ENCODE measurements around the gene APMAP.
"Not testable (repeated sequence)": the region's sequence is repeated elsewhere in the genome, so short reads cannot be mapped to it uniquely, and the experiment has no call there.

The APMAP gene

GRCh38 chr20:24934716-24935115 lies 57.8 kb downstream of the APMAP start:
- H4K20me1 ChIP-seq (ENCODE audit: insufficient read depth, low read length), result no peaks in the 10 kb centered on the region
- H3K4me2 ChIP-seq (ENCODE audit: low read length), result no peak overlapping the region
- H3K9ac ChIP-seq (ENCODE audit: low read length), result no peak overlapping the region
- H3K79me2 ChIP-seq (ENCODE audit: insufficient read depth, low read length), result no peaks in the 10 kb centered on the region
- H3K36me3 ChIP-seq (ENCODE audit: insufficient read depth, low read length), result no peaks in the 10 kb centered on the region
- H3K27ac ChIP-seq (ENCODE audit: low read depth, low read length, poor library complexity, severe bottlenecking), result no peak overlapping the region
- H3K27me3 ChIP-seq (ENCODE audit: insufficient read depth, low read length), result no peaks in the 10 kb centered on the region; the same call in 1 of the 2 replicates
- TF ChIP-seq CTCF (IDR thresholded peaks at IDR 0.05; ENCODE audit: low read length) (no peak), EZH2 (IDR thresholded peaks at IDR 0.05; ENCODE audit: borderline replicate concordance, low read length) (no peak)
- no peak overlapping the region for H3K4me3 ChIP-seq (ENCODE audit: low read depth, low read length, poor library complexity, severe bottlenecking)
- no peaks in the 10 kb centered on the region for H3K9me3 ChIP-seq (ENCODE audit: low read length)
- H3K9me2 ChIP-seq (ENCODE audit: low read depth, low read length), result no peaks in the 10 kb centered on the region
- no peak overlapping the region for H2AFZ ChIP-seq (ENCODE audit: low read length)
- no peaks in the 10 kb centered on the region for H3F3A ChIP-seq (ENCODE audit: insufficient read depth, low read length)
- no peaks in the 10 kb centered on the region for H3K4me1 ChIP-seq (ENCODE audit: insufficient read depth, low read length, severe bottlenecking)

- Histone ChIP-seq H3K9ac (ENCODE audit: low read length) (no peak overlapping the region), H3K4me3 (ENCODE audit: low read depth, low read length, poor library complexity, severe bottlenecking) (no peak overlapping the region), H3K36me3 (ENCODE audit: insufficient read depth, low read length) (no peaks in the 10 kb centered on the region), H2AFZ (ENCODE audit: low read length) (no peak overlapping the region), H3K27ac (ENCODE audit: low read depth, low read length, poor library complexity, severe bottlenecking) (no peak overlapping the region), H3K4me1 (ENCODE audit: insufficient read depth, low read length, severe bottlenecking) (no peaks in the 10 kb centered on the region), H3K27me3 (ENCODE audit: insufficient read depth, low read length) (no peaks in the 10 kb centered on the region; the same call in 1 of the 2 replicates), H3K4me2 (ENCODE audit: low read length) (no peak overlapping the region), H3K79me2 (ENCODE audit: insufficient read depth, low read length) (no peaks in the 10 kb centered on the region), H3F3A (ENCODE audit: insufficient read depth, low read length) (no peaks in the 10 kb centered on the region), H3K9me2 (ENCODE audit: low read depth, low read length) (no peaks in the 10 kb centered on the region), H4K20me1 (ENCODE audit: insufficient read depth, low read length) (no peaks in the 10 kb centered on the region), H3K9me3 (ENCODE audit: low read length) (no peaks in the 10 kb centered on the region)
- TF ChIP-seq CTCF (IDR thresholded peaks at IDR 0.05; ENCODE audit: low read length) (no peak), EZH2 (IDR thresholded peaks at IDR 0.05; ENCODE audit: borderline replicate concordance, low read length) (no peak)
Measured at GRCh38 chr20:24934101-24934661, 58.4 kb downstream of the APMAP start.

- H3K9me3 ChIP-seq (ENCODE audit: low read length), result no peaks in the 10 kb centered on the region
- no peak overlapping the region for H3K4me2 ChIP-seq (ENCODE audit: low read length)
- H3K4me3 ChIP-seq (ENCODE audit: low read depth, low read length, poor library complexity, severe bottlenecking), result no peak overlapping the region
- H3K9me2 ChIP-seq (ENCODE audit: low read depth, low read length), result no peaks in the 10 kb centered on the region
- no peaks in the 10 kb centered on the region; the same call in 1 of the 2 replicates for H3K27me3 ChIP-seq (ENCODE audit: insufficient read depth, low read length)
- no peak overlapping the region for H3K9ac ChIP-seq (ENCODE audit: low read length)
- no peaks in the 10 kb centered on the region for H3K4me1 ChIP-seq (ENCODE audit: insufficient read depth, low read length, severe bottlenecking)
- H3K36me3 ChIP-seq (ENCODE audit: insufficient read depth, low read length), result no peaks in the 10 kb centered on the region
- H2AFZ ChIP-seq (ENCODE audit: low read length), result no peak overlapping the region
- no peaks in the 10 kb centered on the region for H3F3A ChIP-seq (ENCODE audit: insufficient read depth, low read length)
- H3K79me2 ChIP-seq (ENCODE audit: insufficient read depth, low read length), result no peaks in the 10 kb centered on the region
- TF ChIP-seq EZH2 (IDR thresholded peaks at IDR 0.05; ENCODE audit: borderline replicate concordance, low read length), result no peak
- TF ChIP-seq CTCF (IDR thresholded peaks at IDR 0.05; ENCODE audit: low read length), result no peak
- H4K20me1 ChIP-seq (ENCODE audit: insufficient read depth, low read length), result no peaks in the 10 kb centered on the region
- H3K27ac ChIP-seq (ENCODE audit: low read depth, low read length, poor library complexity, severe bottlenecking), result no peak overlapping the region
Measured at GRCh38 chr20:24933266-24933908, 59.2 kb downstream of the APMAP start.

GRCh38 chr20:24931893-24932292 lies 60.7 kb downstream of the APMAP start:
- not testable (repeated sequence) for H3K9me3 ChIP-seq (ENCODE audit: low read length); H2AFZ ChIP-seq (ENCODE audit: low read length); H3K4me1 ChIP-seq (ENCODE audit: insufficient read depth, low read length, severe bottlenecking); H3K79me2 ChIP-seq (ENCODE audit: insufficient read depth, low read length); H3K27me3 ChIP-seq (ENCODE audit: insufficient read depth, low read length); H3K4me2 ChIP-seq (ENCODE audit: low read length); H4K20me1 ChIP-seq (ENCODE audit: insufficient read depth, low read length); H3K9me2 ChIP-seq (ENCODE audit: low read depth, low read length); H3K4me3 ChIP-seq (ENCODE audit: low read depth, low read length, poor library complexity, severe bottlenecking); H3K27ac ChIP-seq (ENCODE audit: low read depth, low read length, poor library complexity, severe bottlenecking); H3F3A ChIP-seq (ENCODE audit: insufficient read depth, low read length); H3K9ac ChIP-seq (ENCODE audit: low read length); H3K36me3 ChIP-seq (ENCODE audit: insufficient read depth, low read length)

All from OCI-LY1 (cell line).